GM18517 (cell line): ENCODE data around the gene RPLP1.
"Not testable (repeated sequence)": the region's sequence is repeated elsewhere in the genome, so short reads cannot be mapped to it uniquely, and the experiment has no call there.

Experiments
- ATAC-seq: cut with Tn5 transposase; IDR thresholded peaks from one replicate; pipeline ENCODE4 v1.9.1; 2021; ENCODE audit warnings: mild to moderate bottlenecking, moderate library complexity; ENCODE audit not compliant: unreplicated experiment

RPLP1 gene

GRCh38 chr15:69436951-69437350, 15.7 kb upstream of the RPLP1 start:
- ATAC-seq = no peak

- no peak for ATAC-seq
Measured at GRCh38 chr15:69439623-69440022, 13.0 kb upstream of the RPLP1 start.

- ATAC-seq = no peak
Measured at GRCh38 chr15:69443032-69443611, 9.5 kb upstream of the RPLP1 start.

- no peak for ATAC-seq
Measured at GRCh38 chr15:69444686-69445085, 7.9 kb upstream of the RPLP1 start.

- no peak for ATAC-seq
Measured at GRCh38 chr15:69446953-69447352, 5.7 kb upstream of the RPLP1 start.

- not testable (repeated sequence) for ATAC-seq
Measured at GRCh38 chr15:69450221-69450620, 2.4 kb upstream of the RPLP1 start.

- ATAC-seq = no peak
Measured at GRCh38 chr15:69450968-69451695, 1.5 kb upstream of the RPLP1 start.

- no peak for ATAC-seq
Measured at GRCh38 chr15:69451951-69452691, 497 bp upstream of the RPLP1 start.

GRCh38 chr15:69454953-69455352, 2.3 kb downstream of the RPLP1 start:
- ATAC-seq = no peak

GRCh38 chr15:69456208-69457166, 3.9 kb downstream of the RPLP1 start:
- no peak for ATAC-seq

- no peak for ATAC-seq
Measured at GRCh38 chr15:69457304-69458280, 5.0 kb downstream of the RPLP1 start.

- no peak for ATAC-seq
Measured at GRCh38 chr15:69459066-69459465, 6.4 kb downstream of the RPLP1 start.

- ATAC-seq = no peak
Measured at GRCh38 chr15:69460481-69460880, 7.9 kb downstream of the RPLP1 start.

- ATAC-seq = no peak
Measured at GRCh38 chr15:69462030-69462492, 9.4 kb downstream of the RPLP1 start.

- ATAC-seq = peak; percentile 85
Measured at GRCh38 chr15:69462493-69463181, 10.0 kb downstream of the RPLP1 start.

GRCh38 chr15:69463182-69463756, 10.7 kb downstream of the RPLP1 start:
- no peak for ATAC-seq

GRCh38 chr15:69465253-69465652, 12.6 kb downstream of the RPLP1 start:
- ATAC-seq = no peak

- no peak for ATAC-seq
Measured at GRCh38 chr15:69466733-69467132, 14.1 kb downstream of the RPLP1 start.

GRCh38 chr15:69467636-69468035, 15.0 kb downstream of the RPLP1 start:
- ATAC-seq = no peak
